Measurements from ENCODE around the gene FOXS1. TPM values are rescaled to one million over a fixed set of nuclear protein-coding genes. Genes with fewer than 3 reads are reported as not detected.
"Not testable (repeated sequence)": the region's sequence is repeated elsewhere in the genome, so short reads cannot be mapped to it uniquely, and the experiment has no call there.

The FOXS1 gene
- polyA plus RNA-seq, 1 donor: 4.5 TPM

GRCh38 chr20:31821427-31821826 lies 24.0 kb downstream of the FOXS1 start:
- no peak for DNase-seq

GRCh38 chr20:31820228-31820627 lies 25.2 kb downstream of the FOXS1 start:
- no peak for DNase-seq

- no peak for DNase-seq
Measured at GRCh38 chr20:31819083-31819784, 26.2 kb downstream of the FOXS1 start, which contains the start of gene MYLK2. Gene MYLK2 (plus strand): TSS chr20:31819356. CDS start chr20:31819581, 225 bp downstream.

DNA sequence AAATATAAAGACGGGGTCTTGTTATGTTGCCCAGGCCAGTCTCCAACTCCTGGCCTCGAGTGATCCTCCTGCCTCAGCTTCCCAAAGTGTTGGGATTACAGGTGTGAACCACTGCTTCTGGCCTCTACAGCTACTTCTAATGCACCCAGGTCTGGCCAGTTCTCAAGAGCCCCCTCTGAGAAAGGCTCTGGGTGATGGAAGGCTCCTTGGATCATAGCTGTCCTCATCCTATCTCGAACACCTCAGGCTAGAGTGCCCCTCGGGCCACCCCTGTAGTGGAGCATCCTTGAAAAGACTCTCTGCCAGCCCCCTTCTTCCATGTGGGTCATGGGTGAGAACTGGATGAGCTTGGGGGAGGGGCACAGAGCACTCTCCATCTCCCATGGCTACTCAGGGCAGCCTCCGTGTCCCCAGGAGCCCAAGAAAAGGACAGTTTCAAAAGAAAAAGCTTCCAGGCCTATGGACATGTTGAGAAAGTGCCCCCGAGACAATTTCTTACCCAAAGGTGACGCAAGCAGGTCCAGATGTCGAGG lies 27.0 kb downstream of the FOXS1 start:
- no peak for DNase-seq

- no peak for DNase-seq
Measured at GRCh38 chr20:31817461-31817860, 27.9 kb downstream of the FOXS1 start.

DNA sequence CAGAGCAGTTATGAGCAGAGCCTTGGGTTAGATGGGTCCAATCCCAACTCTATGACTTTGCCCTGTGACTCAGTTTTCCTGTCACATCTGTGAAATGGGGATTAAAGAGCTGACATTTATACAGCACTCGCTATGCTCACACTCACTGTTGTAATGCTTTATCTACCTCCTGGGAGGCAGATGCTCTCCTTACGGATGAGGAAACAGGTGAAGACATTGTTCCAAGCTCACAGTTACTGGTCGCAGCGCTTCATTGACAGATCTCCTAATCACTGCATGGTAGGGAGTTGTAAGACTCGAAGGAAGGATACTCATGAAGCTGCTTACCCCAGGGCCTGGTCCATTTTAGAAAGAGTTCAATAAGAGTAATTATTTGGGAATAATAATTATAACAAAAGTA lies 29.2 kb downstream of the FOXS1 start:
- DNase-seq: no peak

GRCh38 chr20:31815408-31816188 lies 29.8 kb downstream of the FOXS1 start:
- DNase-seq: no peak

DNA sequence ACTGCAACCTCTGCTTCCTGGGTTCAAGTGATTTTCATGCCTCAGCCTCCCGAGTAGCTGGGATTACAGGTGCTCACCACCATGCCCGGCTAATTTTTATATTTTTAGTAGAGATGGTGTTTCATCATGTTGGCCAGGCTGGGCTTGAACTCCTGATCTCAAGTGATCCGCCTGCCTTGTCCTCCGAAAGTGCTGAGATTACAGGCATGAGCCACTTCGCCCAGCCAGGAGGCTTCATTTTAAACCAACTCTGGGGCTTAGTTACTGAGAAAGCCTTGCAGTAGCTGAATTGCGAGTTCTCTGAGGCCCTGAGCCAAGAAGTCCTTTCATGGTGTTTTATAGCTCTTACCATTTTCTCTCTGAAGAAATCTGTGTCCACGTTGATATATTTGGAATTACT lies 31.3 kb downstream of the FOXS1 start:
- not testable (repeated sequence) for DNase-seq

GRCh38 chr20:31813611-31814010 lies 31.8 kb downstream of the FOXS1 start:
- DNase-seq: no peak

DNA sequence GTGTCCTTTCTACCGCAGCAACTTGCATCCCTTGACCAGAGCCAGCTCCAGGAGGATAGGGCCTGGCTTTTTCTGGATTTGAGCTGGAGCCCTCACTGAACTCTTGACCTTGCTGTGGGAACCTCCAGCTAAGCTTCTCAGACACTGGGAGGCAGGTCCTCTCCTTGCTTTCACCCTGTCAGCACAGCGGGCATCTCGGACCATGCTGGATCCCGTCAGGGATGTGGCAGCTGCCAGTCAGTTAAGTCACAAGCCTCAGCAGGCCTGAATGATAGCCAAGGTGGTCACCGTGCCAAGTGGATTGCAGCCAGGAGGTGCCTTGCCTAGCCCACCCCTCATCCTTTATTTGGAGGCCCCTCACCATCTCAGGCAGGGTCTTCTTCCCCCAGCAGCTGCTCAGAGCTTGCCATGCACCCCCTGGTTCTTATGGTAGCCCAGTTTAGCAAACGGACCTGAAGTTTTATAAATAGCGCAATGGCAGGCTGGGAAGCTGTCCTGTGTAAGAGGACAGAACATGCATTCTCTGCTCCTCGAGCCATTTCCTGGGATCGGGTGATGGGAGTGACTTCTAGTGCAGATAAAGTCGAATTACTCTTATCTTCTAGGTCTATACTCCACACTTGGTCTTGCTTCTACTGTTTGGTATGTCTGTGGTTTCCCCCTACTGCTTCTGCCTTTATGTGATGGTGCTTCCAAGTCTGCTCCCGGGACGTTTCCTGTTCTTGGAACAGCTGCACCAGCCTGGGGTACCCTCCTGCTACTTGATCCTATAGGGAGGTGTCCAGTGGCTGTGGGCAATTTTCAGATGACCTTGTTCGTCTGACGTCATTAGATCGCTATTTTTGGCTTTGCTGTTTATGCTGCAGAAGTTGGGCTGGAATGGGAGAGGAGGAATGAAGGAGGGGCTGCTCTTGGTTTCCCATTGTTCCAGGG lies 33.3 kb downstream of the FOXS1 start:
- no peak for DNase-seq

DNA sequence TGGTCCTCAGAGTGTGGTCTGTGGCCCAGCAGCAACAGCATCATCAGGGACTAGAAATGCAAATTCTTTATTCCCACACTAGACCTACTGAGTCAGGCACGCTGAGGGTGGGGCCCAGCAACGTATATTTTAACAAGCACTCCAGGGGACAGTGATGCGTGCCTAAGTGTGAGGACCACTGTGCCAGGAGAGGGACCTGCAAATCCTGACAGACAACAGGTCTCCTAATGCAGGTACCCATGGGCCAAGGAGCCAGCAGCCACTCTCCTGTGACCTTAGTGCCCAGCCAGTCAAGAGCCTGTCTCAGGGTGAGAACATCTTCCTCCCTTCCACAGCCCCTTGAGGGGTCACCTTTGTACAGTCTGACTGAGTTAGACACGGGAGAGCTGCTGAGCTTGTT lies 34.2 kb downstream of the FOXS1 start:
- DNase-seq: no peak

DNA sequence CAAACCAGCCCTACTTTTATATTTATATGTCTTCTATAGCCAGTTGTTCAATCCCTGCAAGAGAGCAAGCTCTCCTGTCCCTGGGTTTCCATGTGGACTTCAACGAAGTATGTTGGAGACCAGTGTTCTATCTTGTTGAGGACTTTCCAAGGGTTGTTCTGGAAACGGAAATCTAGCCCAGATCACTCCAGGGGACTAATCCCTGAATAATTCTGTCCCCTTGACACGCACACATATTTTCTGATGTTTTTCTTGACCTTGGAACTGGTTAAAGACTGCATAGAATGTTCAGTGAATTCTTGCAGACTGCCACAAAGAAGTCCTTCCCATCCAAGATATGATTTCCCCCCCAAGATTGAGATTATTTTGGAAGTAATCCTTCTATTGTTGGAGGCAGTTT lies 35.7 kb downstream of the FOXS1 start:
- DNase-seq: no peak

- no peak for DNase-seq
Measured at GRCh38 chr20:31808481-31808880, 36.9 kb downstream of the FOXS1 start.

DNA sequence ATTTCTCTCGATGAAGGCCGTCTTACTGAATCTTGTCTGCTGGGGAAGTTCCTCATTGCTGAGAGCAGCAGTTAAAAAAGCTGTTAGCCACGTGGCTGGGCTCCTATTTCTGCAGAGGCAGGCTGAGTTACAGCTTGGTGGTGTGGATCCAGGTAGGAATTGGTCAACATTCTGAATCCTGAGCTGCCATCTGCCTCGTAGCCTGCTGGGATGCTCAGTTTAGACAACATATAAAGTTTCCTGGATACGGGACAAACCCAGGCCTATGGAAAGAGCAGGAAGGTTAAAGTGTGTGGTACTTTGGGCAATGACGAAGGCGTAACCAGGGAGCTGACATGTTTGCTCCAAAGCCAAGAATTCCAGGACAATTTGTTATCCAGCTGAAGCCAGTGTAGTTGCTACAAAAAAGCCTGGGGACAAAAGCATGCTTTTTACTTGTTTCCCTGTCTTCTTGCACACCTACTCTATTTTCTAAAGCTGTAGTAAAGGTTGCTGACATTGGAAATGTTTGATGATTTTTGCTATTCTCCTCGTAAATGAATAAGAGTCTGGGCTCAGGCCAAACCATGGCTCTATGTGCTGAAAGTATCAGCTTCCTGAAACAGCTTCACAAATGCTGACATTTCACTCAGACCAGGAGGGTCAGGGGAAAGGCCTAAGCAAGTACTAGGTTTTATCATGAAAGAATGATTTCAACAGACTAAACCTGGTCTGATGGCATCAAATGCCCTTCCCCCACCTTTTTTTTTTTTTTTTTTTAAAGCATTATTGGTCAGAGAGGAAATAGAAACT lies 38.6 kb downstream of the FOXS1 start:
- no peak for DNase-seq

GRCh38 chr20:31803552-31804291 lies 41.7 kb downstream of the FOXS1 start:
- DNase-seq: no peak

DNA sequence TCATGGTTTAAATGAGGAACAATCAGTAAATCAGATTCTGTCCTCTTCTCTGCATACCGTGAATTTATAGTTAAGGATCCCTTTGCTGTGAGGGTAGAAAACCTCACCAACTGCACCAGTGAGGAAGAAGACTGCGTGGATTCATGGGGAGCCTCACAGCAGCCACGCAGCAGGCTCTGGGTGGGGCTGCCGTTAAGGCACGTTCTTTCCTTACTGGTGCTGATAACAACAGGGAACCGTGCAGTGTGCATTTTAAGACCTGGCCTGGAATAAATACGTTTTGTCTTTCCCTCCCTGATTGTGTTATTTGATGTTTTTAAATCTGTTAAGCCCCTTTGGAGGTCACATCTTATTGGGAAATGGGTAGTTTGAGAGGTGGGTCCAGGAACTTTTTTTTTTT lies 43.9 kb downstream of the FOXS1 start:
- no peak for DNase-seq

- no peak for DNase-seq
Measured at GRCh38 chr20:31797364-31797763, 48.0 kb downstream of the FOXS1 start.

Data from hindlimb muscle (tissue), 1 donor.